Measurements from ENCODE around the gene MORC3. TPM values are rescaled to one million over a fixed set of nuclear protein-coding genes. Genes with fewer than 3 reads are reported as not detected.
A peak's percentile ranks its signal among the peaks of the same experiment; 100 is the strongest.

The MORC3 gene
- total and polyA plus RNA-seq, 10 donors: 14.8 to 57.6 (median 51.0) TPM

- intact Hi-C loops (cut with DNase I; ENCODE audit: low total_unique reads): no loop called here
- peaks cover 0 to 33% (median 21%) of the 10 kb centered on the region in 6 donors for H3K36me3 ChIP-seq
- no peaks in the 10 kb centered on the region for H3K27me3 ChIP-seq (replicated peaks in 1 of 7)
- H3K4me1 ChIP-seq: peaks cover 31 to 82% (median 63%) of the 10 kb centered on the region in 6 donors
- WGBS, 5 donors: 8 to 19% (median 8%) methylated on average over 3 of the region's 3 CpGs
- TF ChIP-seq CTCF (IDR thresholded peaks at IDR 0.05 in 8 of 11, conservative IDR thresholded peaks at IDR 0.05 in 3 of 11) (no peak), POLR2AphosphoS5 (IDR thresholded peaks at IDR 0.05) (no peak), POLR2A (IDR thresholded peaks at IDR 0.05) (no peak)
- DNase-seq: no peak
- H3K27ac ChIP-seq: peak overlapping the region in 7 of 8 donors; percentile 57 to 99 (median 98)
- H3K4me3 ChIP-seq: peak overlapping the region in 1 of 8 donors; percentile 77
- no peaks in the 10 kb centered on the region for H3K9me3 ChIP-seq
These were observed 3.0 kb downstream of the MORC3 start for GRCh38 chr21:36323032-36323431.

- H3K27ac ChIP-seq: peak overlapping the region in 3 of 8 donors; percentile 0 to 32 (median 3)
- WGBS, 5 donors: 82 to 92% (median 87%) methylated on average over 8 of the region's 8 CpGs
- no peaks in the 10 kb centered on the region for H3K9me3 ChIP-seq
- H3K27me3 ChIP-seq (replicated peaks in 1 of 7): no peaks in the 10 kb centered on the region
- no peak for TF ChIP-seq POLR2AphosphoS5 (IDR thresholded peaks at IDR 0.05)
- TF ChIP-seq CTCF (IDR thresholded peaks at IDR 0.05 in 8 of 11, conservative IDR thresholded peaks at IDR 0.05 in 3 of 11): no peak
- TF ChIP-seq POLR2A (IDR thresholded peaks at IDR 0.05): no peak
- intact Hi-C loops (cut with DNase I; ENCODE audit: low total_unique reads): no loop called here
- H3K36me3 ChIP-seq: peaks cover 0 to 41% (median 21%) of the 10 kb centered on the region in 6 donors
- peaks cover 47 to 97% (median 78%) of the 10 kb centered on the region in 6 donors for H3K4me1 ChIP-seq
- H3K4me3 ChIP-seq: no peak overlapping the region
- no peak for DNase-seq
These were observed 5.5 kb downstream of the MORC3 start for GRCh38 chr21:36325373-36326010.

- 49 to 64% (median 50%) methylated on average over 2 of the region's 2 CpGs for WGBS, 5 donors
- DNase-seq: no peak
- H3K27me3 ChIP-seq (replicated peaks in 1 of 7): no peaks in the 10 kb centered on the region
- intact Hi-C loops (cut with DNase I; ENCODE audit: low total_unique reads): loop anchor here (5.0 kb wide), 1 partner anchor 189 kb away; no protein-coding TSS in a partner anchor
- peaks cover 3 to 52% (median 23%) of the 10 kb centered on the region in 6 donors for H3K36me3 ChIP-seq
- no peak for TF ChIP-seq POLR2AphosphoS5 (IDR thresholded peaks at IDR 0.05)
- no peak for TF ChIP-seq POLR2A (IDR thresholded peaks at IDR 0.05)
- peak; percentile 58 to 82 (median 73) for TF ChIP-seq CTCF (IDR thresholded peaks at IDR 0.05 in 8 of 11, conservative IDR thresholded peaks at IDR 0.05 in 3 of 11)
- H3K4me1 ChIP-seq: peaks cover 28 to 95% (median 61%) of the 10 kb centered on the region in 6 donors
- H3K4me3 ChIP-seq: no peak overlapping the region
- H3K27ac ChIP-seq: peak overlapping the region in 6 of 8 donors; percentile 1 to 71 (median 52)
- no peaks in the 10 kb centered on the region for H3K9me3 ChIP-seq
These were observed 10.9 kb downstream of the MORC3 start for GRCh38 chr21:36330904-36331303.

GRCh38 chr21:36337099-36337509 lies 17.1 kb downstream of the MORC3 start:
- H3K27me3 ChIP-seq (replicated peaks in 1 of 7): no peaks in the 10 kb centered on the region
- H3K27ac ChIP-seq: no peak overlapping the region
- DNase-seq: no peak
- TF ChIP-seq CTCF (IDR thresholded peaks at IDR 0.05 in 8 of 11, conservative IDR thresholded peaks at IDR 0.05 in 3 of 11): no peak
- TF ChIP-seq POLR2A (IDR thresholded peaks at IDR 0.05): no peak
- TF ChIP-seq POLR2AphosphoS5 (IDR thresholded peaks at IDR 0.05): no peak
- WGBS, 5 donors: 92 to 97% (median 94%) methylated on average over 3 of the region's 3 CpGs
- intact Hi-C loops (cut with DNase I; ENCODE audit: low total_unique reads): no loop called here
- H3K4me3 ChIP-seq: no peak overlapping the region
- peaks cover 0 to 45% (median 14%) of the 10 kb centered on the region in 6 donors for H3K4me1 ChIP-seq
- H3K36me3 ChIP-seq: peaks cover 4 to 94% (median 78%) of the 10 kb centered on the region in 6 donors
- no peaks in the 10 kb centered on the region for H3K9me3 ChIP-seq
